ENCODE measurements around the gene BLID.

BLID gene

GRCh38 chr11:122139595-122139866 lies 23.5 kb upstream of the BLID start:
- no peak for DNase-seq (ENCODE audit: low spot score)

- no peak for DNase-seq (ENCODE audit: low spot score)
These were observed 23.0 kb upstream of the BLID start for GRCh38 chr11:122138744-122139594.

- DNase-seq (ENCODE audit: low spot score), result no peak
These were observed 21.2 kb upstream of the BLID start for GRCh38 chr11:122137078-122137793.

GRCh38 chr11:122131126-122131525 lies 15.1 kb upstream of the BLID start:
- no peak for DNase-seq (ENCODE audit: low spot score)

- no peak for DNase-seq (ENCODE audit: low spot score)
These were observed 12.1 kb upstream of the BLID start for GRCh38 chr11:122128146-122128545.

- DNase-seq (ENCODE audit: low spot score), result no peak
These were observed 11.0 kb upstream of the BLID start for GRCh38 chr11:122127020-122127419.

GRCh38 chr11:122126024-122126688 lies 10.1 kb upstream of the BLID start:
- DNase-seq (ENCODE audit: low spot score), result no peak

- no peak for DNase-seq (ENCODE audit: low spot score)
These were observed 7.4 kb upstream of the BLID start for GRCh38 chr11:122123263-122123929.

GRCh38 chr11:122122179-122122578 lies 6.2 kb upstream of the BLID start:
- DNase-seq (ENCODE audit: low spot score), result no peak

GRCh38 chr11:122120096-122120495 lies 4.1 kb upstream of the BLID start:
- no peak for DNase-seq (ENCODE audit: low spot score)

GRCh38 chr11:122116591-122116990 lies 576 bp upstream of the BLID start:
- no peak for DNase-seq (ENCODE audit: low spot score)

- no peak for DNase-seq (ENCODE audit: low spot score)
These were observed 1.0 kb downstream of the BLID start for GRCh38 chr11:122114976-122115375.

- DNase-seq (ENCODE audit: low spot score), result no peak
These were observed 1.9 kb downstream of the BLID start for GRCh38 chr11:122113836-122114825.

GRCh38 chr11:122112470-122113365 lies 3.3 kb downstream of the BLID start:
- no peak for DNase-seq (ENCODE audit: low spot score)

- DNase-seq (ENCODE audit: low spot score), result no peak
These were observed 6.1 kb downstream of the BLID start for GRCh38 chr11:122109932-122110331.

GRCh38 chr11:122108828-122109227 lies 7.2 kb downstream of the BLID start:
- DNase-seq (ENCODE audit: low spot score), result no peak

GRCh38 chr11:122108192-122108799 lies 7.7 kb downstream of the BLID start:
- DNase-seq (ENCODE audit: low spot score), result peak; percentile 52

GRCh38 chr11:122107566-122107965 lies 8.4 kb downstream of the BLID start:
- no peak for DNase-seq (ENCODE audit: low spot score)

GRCh38 chr11:122107045-122107444 lies 9.0 kb downstream of the BLID start:
- no peak for DNase-seq (ENCODE audit: low spot score)

All from ecto neural progenitor cell (in vitro differentiated cells).